Muscle of leg (tissue), 11 donors: ENCODE measurements around the gene NPHS1. TPM values are rescaled to one million over a fixed set of nuclear protein-coding genes. Genes with fewer than 3 reads are reported as not detected.
"Not testable (repeated sequence)": the region's sequence is repeated elsewhere in the genome, so short reads cannot be mapped to it uniquely, and the experiment has no call there.

Experiments
- DNase-seq: peaks from one replicate; pipeline ENCODE4 v3.0.0; 2013
- H3K27ac ChIP-seq: one replicate; pipeline ENCODE4 v1.5.1; 2013; ENCODE audit warnings: mild to moderate bottlenecking, low read length, control low read depth
- H3K27me3 ChIP-seq: one replicate; pipeline ENCODE4 v1.6.1; 2013; ENCODE audit warnings: low read length; ENCODE audit not compliant: control insufficient read depth, insufficient read depth
- H3K36me3 ChIP-seq: one replicate; pipeline ENCODE4 v1.6.1; 2013; ENCODE audit warnings: low read length; ENCODE audit not compliant: control insufficient read depth, insufficient read depth
- H3K4me1 ChIP-seq: one replicate; pipeline ENCODE4 v1.6.1; 2013; ENCODE audit warnings: low read length; ENCODE audit not compliant: control insufficient read depth, insufficient read depth
- H3K4me3 ChIP-seq: one replicate; pipeline ENCODE4 v1.5.1; 2013; ENCODE audit warnings: low read length, control low read depth
- H3K9me3 ChIP-seq: replicated peaks from 2 replicates; pipeline ENCODE4 v1.6.1; 2013; ENCODE audit warnings: low read depth, low read length; ENCODE audit not compliant: control insufficient read depth
- WGBS: methylation state at CpG from one replicate; pipeline ENCODE4 v1.1.5; 2013; ENCODE audit warnings: missing lambda C conversion rate; ENCODE audit not compliant: insufficient coverage; 5-methylcytosine and 5-hydroxymethylcytosine counted together
- polyA plus RNA-seq, 8 donors: library from polyadenylated mRNA; unstranded; fragments of 120-200 nt; gene quantifications; one replicate each; pipeline versions ENCODE4 v1.2.1 to v1.2.3, GENCODE V29; 2013; ENCODE audit warnings: inconsistent platforms in 1 of 8, low replicate concordance in 1 of 8; ENCODE audit not compliant: insufficient read length in 8 of 8, insufficient read depth in 1 of 8
- total RNA-seq: library from RNA; stranded (reverse); fragments of 120-200 nt; gene quantifications from one replicate; pipeline ENCODE4 v1.2.4, GENCODE V29; 2013

The NPHS1 gene
- total and polyA plus RNA-seq, 9 donors = 0.04 to 0.37 (median 0.15) TPM; not detected in 1

DNA sequence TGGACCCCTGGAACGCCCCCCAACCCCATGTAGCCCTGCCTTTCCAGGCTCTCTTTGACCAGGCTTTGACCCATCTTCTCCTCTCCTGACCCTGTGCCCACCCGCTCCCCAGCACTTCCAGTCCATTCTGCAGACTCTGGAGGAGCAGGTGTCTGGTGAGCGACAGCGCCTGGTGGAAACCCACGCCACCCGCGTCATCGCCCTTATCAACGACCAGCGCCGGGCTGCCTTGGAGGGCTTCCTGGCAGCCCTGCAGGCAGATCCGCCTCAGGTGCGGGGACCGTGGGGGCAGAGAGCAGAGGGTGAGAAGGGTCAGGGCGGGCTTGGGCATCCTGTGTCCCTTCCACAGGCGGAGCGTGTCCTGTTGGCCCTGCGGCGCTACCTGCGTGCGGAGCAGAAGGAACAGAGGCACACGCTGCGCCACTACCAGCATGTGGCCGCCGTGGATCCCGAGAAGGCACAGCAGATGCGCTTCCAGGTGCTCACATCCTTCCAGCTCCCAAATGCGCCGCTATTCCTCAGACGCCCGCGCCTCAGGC, 22.2 kb upstream of the NPHS1 start:
- Histone ChIP-seq H3K27ac (no peak overlapping the region), H3K27me3 (peaks cover 14% of the 10 kb centered on the region), H3K4me1 (peaks cover 10% of the 10 kb centered on the region), H3K4me3 (no peak overlapping the region), H3K36me3 (no peaks in the 10 kb centered on the region), H3K9me3 (no peaks in the 10 kb centered on the region)
- 90% methylated on average over 31 of the region's 32 CpGs for WGBS
- no peak for DNase-seq

DNA sequence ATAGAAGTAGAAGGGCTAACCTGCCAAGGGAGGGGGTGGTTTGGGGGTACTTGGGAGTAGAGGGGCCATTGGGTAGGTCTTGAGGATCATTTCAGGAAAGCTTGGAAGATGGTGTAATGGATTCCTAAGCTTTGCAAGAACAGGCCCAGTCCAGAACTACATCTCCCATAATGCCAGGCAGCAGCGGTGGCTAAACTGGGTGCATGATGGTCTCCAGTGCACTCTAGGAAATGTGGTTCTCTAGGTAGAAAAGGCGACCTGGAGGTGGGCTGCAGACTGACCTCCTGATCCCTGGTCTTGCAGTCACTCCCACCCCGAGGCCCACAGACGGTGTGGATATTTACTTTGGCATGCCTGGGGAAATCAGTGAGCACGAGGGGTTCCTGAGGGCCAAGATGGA, 19.9 kb upstream of the NPHS1 start:
- Histone ChIP-seq H3K4me1 (peaks cover 20% of the 10 kb centered on the region), H3K36me3 (no peaks in the 10 kb centered on the region), H3K9me3 (no peaks in the 10 kb centered on the region), H3K27me3 (peaks cover 32% of the 10 kb centered on the region), H3K4me3 (no peak overlapping the region), H3K27ac (no peak overlapping the region)
- DNase-seq = no peak
- WGBS = 25% methylated on average over 1 of the region's 5 CpGs

DNA sequence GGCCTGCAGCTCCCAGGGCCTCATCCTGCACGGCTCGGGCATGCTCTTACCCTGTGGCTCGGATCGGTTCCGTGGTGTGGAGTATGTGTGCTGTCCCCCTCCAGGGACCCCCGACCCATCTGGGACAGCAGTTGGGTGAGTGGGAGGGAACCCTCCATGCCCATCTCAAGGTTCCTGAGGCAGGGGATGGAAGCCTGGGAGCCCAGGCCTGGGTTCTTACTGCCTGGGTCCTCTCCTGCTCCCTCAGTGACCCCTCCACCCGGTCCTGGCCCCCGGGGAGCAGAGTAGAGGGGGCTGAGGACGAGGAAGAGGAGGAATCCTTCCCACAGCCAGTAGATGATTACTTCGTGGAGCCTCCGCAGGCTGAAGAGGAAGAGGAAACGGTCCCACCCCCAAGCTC, 19.3 kb upstream of the NPHS1 start:
- Histone ChIP-seq H3K4me3 (no peak overlapping the region), H3K4me1 (peaks cover 20% of the 10 kb centered on the region), H3K27ac (no peak overlapping the region), H3K27me3 (peaks cover 37% of the 10 kb centered on the region), H3K36me3 (no peaks in the 10 kb centered on the region), H3K9me3 (no peaks in the 10 kb centered on the region)
- DNase-seq = no peak
- WGBS = 94% methylated on average over 5 of the region's 12 CpGs

DNA sequence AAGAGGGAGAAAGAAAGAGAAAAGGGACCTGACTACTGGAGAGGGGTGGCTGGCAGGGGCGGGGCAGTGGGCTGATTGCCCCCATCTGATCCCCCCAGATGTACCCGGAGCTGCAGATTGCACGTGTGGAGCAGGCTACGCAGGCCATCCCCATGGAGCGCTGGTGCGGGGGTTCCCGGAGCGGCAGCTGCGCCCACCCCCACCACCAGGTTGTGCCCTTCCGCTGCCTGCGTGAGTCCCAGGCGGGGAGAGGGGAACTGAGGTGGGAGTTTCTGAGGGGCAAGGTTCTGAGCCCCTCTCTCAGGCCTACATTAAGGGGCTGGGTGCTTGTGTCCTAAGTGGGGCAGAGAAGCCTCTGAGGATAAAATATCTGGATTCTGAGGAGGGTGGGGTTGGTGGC, 18.5 kb upstream of the NPHS1 start:
- no peak for DNase-seq
- H3K27me3 ChIP-seq = peaks cover 38% of the 10 kb centered on the region

DNA sequence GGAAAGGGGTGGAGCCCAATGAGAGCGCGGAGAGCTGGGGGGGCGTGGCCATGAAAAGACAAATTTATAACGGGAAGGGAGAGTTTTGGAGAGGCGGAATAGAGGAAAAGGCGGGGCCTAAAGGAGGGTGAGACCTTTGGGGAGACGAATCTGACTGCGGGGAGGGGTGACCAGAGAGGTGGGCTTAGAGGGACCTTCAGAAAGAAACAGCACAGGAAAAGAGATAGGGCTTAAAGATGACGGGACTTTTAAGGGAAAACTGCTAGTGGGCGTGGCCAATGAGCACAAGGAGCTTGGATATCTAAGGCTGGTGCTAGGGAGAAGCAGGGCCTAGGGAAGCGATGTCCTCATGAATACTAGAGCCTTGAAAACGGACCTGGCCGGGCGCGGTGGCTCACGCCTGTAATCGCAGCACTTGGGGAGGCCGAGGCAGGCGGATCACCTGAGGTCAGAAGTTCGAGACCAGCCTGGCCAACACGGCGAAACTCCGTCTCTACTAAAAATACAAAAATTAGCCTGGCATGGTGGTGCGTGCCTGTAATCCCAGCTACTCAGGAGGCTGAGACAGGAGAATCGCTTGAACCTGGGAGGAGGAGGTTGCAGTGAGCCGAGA, 17.9 kb upstream of the NPHS1 start:
- Histone ChIP-seq H3K27me3 (peaks cover 38% of the 10 kb centered on the region), H3K4me1 (peaks cover 20% of the 10 kb centered on the region)
- not testable (repeated sequence) for H3K27ac ChIP-seq, H3K4me3 ChIP-seq, H3K9me3 ChIP-seq, DNase-seq, H3K36me3 ChIP-seq
- 37% methylated on average over 24 of the region's 26 CpGs for WGBS

More for the DNA sequence above, 18.5 kb upstream of the NPHS1 start:
- Histone ChIP-seq H3K27ac (no peak overlapping the region), H3K9me3 (no peaks in the 10 kb centered on the region), H3K36me3 (no peaks in the 10 kb centered on the region), H3K4me1 (peaks cover 20% of the 10 kb centered on the region), H3K4me3 (no peak overlapping the region)
- 70% methylated on average over 9 of the region's 12 CpGs for WGBS

DNA sequence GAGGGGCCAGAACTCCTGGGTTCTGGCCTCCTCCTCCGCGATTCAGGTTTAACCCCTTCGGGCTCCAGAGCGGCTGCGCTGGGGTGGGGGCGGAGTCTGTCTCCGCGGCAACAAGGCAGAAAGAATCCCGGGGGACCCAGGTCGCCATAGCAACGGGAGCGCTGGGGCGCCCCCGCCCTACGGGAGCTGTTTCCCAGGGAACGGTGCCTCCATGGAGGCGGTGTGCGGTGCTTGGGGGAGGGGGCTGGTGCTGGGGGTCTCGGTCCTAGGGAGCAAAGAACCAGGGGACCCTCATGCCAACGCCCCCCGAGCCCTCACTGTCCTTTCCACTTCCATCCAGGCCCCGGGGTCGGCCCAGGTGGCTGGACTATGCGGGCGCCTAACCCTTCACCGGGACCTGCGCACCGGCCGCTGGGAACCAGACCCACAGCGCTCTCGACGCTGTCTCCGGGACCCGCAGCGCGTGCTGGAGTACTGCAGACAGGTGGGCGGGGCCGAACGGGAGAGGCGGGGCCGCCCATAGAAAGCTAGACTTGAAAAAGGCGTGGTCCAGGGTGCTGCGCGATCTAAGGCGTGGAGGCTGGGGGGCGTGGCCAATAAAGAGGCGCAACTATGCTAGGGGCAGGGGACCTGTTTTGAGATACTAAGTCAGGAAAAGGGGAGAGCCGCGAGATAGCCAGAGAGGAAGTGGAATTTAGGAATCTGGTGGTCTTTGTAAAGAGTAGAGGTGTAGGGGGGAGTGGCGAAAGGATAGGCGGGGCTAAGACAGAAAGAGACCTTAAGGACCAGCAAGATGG, 17.2 kb upstream of the NPHS1 start:
- peaks cover 20% of the 10 kb centered on the region for H3K4me1 ChIP-seq
- H3K36me3 ChIP-seq = no peaks in the 10 kb centered on the region
- DNase-seq = peak; percentile 59
- WGBS = 1% methylated on average over 48 of the region's 51 CpGs
- peak overlapping the region; percentile 4 for H3K4me3 ChIP-seq
- H3K27me3 ChIP-seq = peaks cover 38% of the 10 kb centered on the region
- H3K9me3 ChIP-seq = no peaks in the 10 kb centered on the region
- H3K27ac ChIP-seq = no peak overlapping the region

DNA sequence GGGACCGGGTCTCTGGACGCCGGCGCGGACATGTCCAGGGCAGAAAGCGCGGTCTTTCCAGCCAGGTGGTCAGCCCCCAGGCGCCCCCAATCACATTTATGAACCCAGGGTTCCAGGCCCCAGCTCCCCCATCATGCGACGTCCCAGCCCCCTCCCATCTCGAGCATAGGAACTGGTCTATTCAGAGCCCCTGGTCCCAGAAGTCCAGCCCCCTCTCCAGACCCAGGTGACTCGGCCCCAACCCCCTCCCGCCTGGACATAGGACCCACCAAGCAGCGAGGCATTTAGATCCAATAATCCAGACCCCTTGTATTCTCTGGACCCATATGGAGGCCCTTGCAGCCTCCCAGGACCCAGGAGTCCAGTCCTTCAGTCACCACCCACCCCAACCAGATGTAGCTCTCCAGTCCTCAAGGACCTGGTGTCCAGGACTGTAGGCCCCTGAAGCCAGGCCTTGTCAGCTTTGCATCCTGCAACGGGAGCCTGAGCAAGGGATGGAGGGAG, 16.6 kb upstream of the NPHS1 start:
- H3K4me3 ChIP-seq = peak overlapping the region; percentile 21

DNA sequence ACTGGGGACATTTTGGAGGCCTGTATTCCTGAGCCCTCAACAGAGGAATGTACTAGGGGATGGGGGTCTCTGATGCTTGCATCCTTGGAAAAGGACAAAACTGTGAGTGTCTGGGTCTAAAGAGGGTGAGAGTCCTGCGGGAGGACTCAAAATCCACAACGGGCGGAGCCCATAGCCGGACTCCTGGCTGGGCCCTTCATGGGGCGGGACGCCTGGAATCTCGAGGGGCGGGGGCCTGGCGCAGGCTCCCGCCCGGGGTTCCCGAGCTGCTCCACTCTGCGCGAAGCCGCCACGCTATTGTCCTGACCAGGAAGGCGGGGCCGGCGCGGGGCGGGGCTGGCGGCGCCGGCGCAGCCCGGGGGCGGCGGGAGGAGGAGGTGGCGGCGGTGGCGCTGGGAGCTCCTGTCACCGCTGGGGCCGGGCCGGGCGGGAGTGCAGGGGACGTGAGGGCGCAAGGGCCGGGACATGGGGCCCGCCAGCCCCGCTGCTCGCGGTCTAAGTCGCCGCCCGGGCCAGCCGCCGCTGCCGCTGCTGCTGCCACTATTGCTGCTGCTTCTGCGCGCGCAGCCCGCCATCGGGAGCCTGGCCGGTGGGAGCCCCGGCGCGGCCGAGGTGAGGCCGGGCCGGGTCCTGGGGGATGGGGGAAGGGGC, 16.0 kb upstream of the NPHS1 start, which contains the start of gene APLP1:
Gene APLP1, plus strand, starts transcription at position 403 of the 651 bp plus-strand sequence. Its CDS starts 63 bp downstream, at position 466.
- WGBS = 0% methylated on average over 58 of the region's 60 CpGs
- Histone ChIP-seq H3K36me3 (no peaks in the 10 kb centered on the region), H3K27me3 (peaks cover 41% of the 10 kb centered on the region), H3K4me1 (peaks cover 20% of the 10 kb centered on the region), H3K4me3 (peak within 1 kb of the TSS; percentile 21), H3K27ac (no peak within 1 kb of the TSS), H3K9me3 (no peaks in the 10 kb centered on the region)
- peak; percentile 77 for DNase-seq

More for the DNA sequence above, 16.6 kb upstream of the NPHS1 start:
- H3K36me3 ChIP-seq = no peaks in the 10 kb centered on the region
- peaks cover 41% of the 10 kb centered on the region for H3K27me3 ChIP-seq
- no peak for DNase-seq
- WGBS = 0% methylated on average over 10 of the region's 15 CpGs
- no peaks in the 10 kb centered on the region for H3K9me3 ChIP-seq
- H3K27ac ChIP-seq = no peak overlapping the region
- H3K4me1 ChIP-seq = peaks cover 20% of the 10 kb centered on the region

DNA sequence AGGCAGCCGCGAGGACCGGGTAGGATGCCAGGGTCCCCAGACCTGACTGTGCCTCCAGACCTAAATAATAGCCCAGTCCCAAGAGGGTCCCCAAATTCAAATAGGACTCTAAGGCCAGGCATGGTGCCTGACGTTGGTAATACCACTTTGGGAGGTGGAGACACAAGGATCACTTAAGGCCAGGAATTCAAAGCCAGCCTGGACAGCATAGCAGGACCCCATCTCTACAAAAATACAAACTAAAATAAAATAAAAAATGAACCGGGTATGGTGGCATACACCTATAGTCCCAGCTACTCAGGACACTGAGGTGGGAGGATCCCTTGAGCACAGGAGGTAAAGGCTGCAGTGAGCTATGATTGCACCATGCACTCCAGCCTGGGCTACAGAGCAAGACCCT, 10.7 kb upstream of the NPHS1 start:
- H3K27me3 ChIP-seq = peaks cover 61% of the 10 kb centered on the region
- no peak overlapping the region for H3K27ac ChIP-seq

DNA sequence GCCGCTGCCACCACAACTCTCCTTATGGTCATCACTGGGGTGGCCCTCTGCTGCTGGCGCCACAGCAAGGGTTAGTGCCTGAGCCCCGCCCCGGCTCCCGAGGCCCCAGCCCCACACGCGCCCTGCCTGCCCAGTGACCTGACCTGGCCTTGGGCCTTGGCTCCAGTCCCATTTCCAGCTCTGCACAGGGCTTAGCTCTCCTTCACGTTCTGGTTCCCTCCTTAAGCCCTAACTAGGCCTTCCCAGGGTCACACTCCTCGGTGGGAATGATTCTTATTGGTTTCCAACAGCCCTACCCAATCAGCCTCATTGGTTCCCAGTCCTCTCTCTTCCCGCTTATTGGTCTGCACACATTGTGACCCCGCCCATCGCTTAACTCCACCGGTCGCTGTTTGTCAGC, 10.2 kb upstream of the NPHS1 start:
- no peak for DNase-seq
- Histone ChIP-seq H3K4me1 (no peaks in the 10 kb centered on the region), H3K9me3 (no peaks in the 10 kb centered on the region), H3K4me3 (no peak overlapping the region), H3K27ac (no peak overlapping the region), H3K27me3 (peaks cover 58% of the 10 kb centered on the region), H3K36me3 (no peaks in the 10 kb centered on the region)
- 87% methylated on average over 14 of the region's 14 CpGs for WGBS

More for the DNA sequence above, 10.7 kb upstream of the NPHS1 start:
- H3K36me3 ChIP-seq = no peaks in the 10 kb centered on the region
- H3K4me1 ChIP-seq = peaks cover 2% of the 10 kb centered on the region
- H3K4me3 ChIP-seq = no peak overlapping the region
- H3K9me3 ChIP-seq = no peaks in the 10 kb centered on the region
- DNase-seq = no peak
- 93% methylated on average over 3 of the region's 5 CpGs for WGBS
